Measurements from ENCODE around the gene KCNH1. TPM values are rescaled to one million over a fixed set of nuclear protein-coding genes. Genes with fewer than 3 reads are reported as not detected.
"Not testable (repeated sequence)": the region's sequence is repeated elsewhere in the genome, so short reads cannot be mapped to it uniquely, and the experiment has no call there.

The KCNH1 gene
- total RNA-seq, 1 donor from 2014 or later, result 0.21 TPM

DNA sequence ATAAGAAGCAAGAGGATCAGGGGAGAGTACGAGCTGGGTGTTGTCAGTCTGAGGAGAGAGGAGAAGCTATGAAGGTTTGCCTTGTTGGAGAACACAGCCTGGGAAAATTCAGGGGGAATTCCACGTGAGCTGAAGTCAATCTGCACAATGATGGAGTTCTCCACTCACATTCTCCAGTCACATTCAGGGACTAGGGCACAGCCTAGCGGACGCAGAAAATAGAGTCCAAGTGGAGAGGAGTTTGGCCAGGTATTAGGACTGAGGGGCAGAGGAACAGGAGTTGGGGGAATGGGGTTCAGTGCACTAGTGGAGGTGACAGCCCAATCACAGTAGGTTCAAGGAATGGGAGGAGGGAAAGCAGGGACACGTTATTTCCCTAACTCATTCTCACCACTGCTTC is 124.0 kb downstream of the KCNH1 start:
- Mint-ChIP-seq H3K27me3 (ENCODE audit: low read depth) (peaks cover 24% of the 10 kb centered on the region), H3K27ac (ENCODE audit: unreplicated experiment) (no peak overlapping the region), H3K9me3 (no peaks in the 10 kb centered on the region), H3K4me1 (no peaks in the 10 kb centered on the region), H3K4me3 (no peak overlapping the region), H3K36me3 (ENCODE audit: low read depth) (no peaks in the 10 kb centered on the region)
- TF ChIP-seq, protein P1, sequence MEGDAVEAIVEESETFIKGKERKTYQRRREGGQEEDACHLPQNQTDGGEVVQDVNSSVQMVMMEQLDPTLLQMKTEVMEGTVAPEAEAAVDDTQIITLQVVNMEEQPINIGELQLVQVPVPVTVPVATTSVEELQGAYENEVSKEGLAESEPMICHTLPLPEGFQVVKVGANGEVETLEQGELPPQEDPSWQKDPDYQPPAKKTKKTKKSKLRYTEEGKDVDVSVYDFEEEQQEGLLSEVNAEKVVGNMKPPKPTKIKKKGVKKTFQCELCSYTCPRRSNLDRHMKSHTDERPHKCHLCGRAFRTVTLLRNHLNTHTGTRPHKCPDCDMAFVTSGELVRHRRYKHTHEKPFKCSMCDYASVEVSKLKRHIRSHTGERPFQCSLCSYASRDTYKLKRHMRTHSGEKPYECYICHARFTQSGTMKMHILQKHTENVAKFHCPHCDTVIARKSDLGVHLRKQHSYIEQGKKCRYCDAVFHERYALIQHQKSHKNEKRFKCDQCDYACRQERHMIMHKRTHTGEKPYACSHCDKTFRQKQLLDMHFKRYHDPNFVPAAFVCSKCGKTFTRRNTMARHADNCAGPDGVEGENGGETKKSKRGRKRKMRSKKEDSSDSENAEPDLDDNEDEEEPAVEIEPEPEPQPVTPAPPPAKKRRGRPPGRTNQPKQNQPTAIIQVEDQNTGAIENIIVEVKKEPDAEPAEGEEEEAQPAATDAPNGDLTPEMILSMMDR (conservative IDR thresholded peaks at IDR 0.05), result no peak
- no peak for DNase-seq (ENCODE audit: low read depth, low spot score)

DNA sequence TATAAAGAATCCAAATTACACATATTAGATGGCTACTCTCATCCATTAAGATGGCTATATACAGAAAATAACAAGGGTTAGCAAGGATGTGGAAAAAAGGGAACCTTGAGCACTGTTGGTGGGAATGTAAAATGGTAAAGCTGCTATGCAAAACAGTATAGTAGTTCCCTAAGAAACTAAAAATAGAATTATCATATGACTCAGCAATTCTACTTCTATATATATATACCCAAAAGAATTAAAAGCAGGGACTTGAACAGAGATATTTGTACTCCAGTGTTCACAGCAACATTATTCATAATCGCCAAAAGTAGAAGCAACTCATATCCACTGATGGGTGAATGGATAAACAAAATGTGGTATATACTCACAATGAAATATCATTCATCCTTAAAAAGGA is 126.1 kb downstream of the KCNH1 start:
- no peaks in the 10 kb centered on the region for H3K9me3 Mint-ChIP-seq
- TF ChIP-seq, protein P1 (conservative IDR thresholded peaks at IDR 0.05), result no peak
- no peak overlapping the region for H3K4me3 Mint-ChIP-seq
- H3K36me3 Mint-ChIP-seq (ENCODE audit: low read depth), result no peaks in the 10 kb centered on the region
- H3K4me1 Mint-ChIP-seq, result no peaks in the 10 kb centered on the region
- no peak overlapping the region for H3K27ac Mint-ChIP-seq (ENCODE audit: unreplicated experiment)
- H3K27me3 Mint-ChIP-seq (ENCODE audit: low read depth), result peaks cover 12% of the 10 kb centered on the region
- no peak for DNase-seq (ENCODE audit: low read depth, low spot score)

DNA sequence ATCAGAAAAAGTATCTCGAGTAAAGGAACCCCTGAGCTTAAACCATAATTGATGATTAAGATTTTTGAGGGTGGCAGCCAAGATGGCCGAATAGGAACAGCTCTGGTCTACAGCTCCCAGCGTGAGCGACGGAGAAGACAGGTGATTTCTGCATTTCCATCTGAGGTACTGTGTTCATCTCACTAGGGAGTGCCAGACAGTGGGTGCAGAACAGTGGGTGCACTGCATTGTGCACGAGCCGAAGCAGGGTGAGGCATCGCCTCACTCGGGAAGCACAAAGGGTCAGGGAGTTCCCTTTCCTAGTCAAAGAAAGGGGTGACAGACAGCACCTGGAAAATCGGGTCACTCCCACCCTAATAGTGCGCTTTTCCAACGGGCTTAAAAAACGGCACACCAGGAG is 138.0 kb downstream of the KCNH1 start:
- DNase-seq (ENCODE audit: low read depth, low spot score); H3K27me3 Mint-ChIP-seq (ENCODE audit: low read depth); H3K4me3 Mint-ChIP-seq; H3K36me3 Mint-ChIP-seq (ENCODE audit: low read depth); H3K9me3 Mint-ChIP-seq; H3K27ac Mint-ChIP-seq (ENCODE audit: unreplicated experiment); H3K4me1 Mint-ChIP-seq: not testable (repeated sequence)

DNA sequence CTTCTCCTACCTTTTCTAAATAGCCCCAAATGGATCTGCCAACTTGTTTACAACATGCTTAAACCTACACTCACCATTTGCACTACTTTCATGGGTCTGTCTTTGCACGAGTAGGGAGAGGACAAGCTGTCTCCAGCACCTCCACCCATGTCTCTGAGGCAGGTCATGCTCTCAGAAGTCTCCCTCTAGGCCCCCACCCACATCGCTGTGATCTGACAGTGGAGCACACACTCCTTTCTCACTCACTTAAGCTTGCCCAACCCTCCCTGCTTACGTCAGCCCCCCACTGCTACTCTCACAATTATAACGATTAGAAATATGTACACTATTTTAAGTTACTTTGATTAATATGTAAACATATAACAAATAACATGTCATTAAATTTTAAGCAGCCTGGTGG is 141.1 kb downstream of the KCNH1 start:
- Mint-ChIP-seq H3K27me3 (ENCODE audit: low read depth) (no peaks in the 10 kb centered on the region), H3K36me3 (ENCODE audit: low read depth) (peaks cover 3% of the 10 kb centered on the region), H3K4me3 (no peak overlapping the region), H3K9me3 (peaks cover 6% of the 10 kb centered on the region), H3K27ac (ENCODE audit: unreplicated experiment) (no peak overlapping the region), H3K4me1 (no peaks in the 10 kb centered on the region)
- TF ChIP-seq, protein P1 (conservative IDR thresholded peaks at IDR 0.05), result no peak
- DNase-seq (ENCODE audit: low read depth, low spot score), result no peak

DNA sequence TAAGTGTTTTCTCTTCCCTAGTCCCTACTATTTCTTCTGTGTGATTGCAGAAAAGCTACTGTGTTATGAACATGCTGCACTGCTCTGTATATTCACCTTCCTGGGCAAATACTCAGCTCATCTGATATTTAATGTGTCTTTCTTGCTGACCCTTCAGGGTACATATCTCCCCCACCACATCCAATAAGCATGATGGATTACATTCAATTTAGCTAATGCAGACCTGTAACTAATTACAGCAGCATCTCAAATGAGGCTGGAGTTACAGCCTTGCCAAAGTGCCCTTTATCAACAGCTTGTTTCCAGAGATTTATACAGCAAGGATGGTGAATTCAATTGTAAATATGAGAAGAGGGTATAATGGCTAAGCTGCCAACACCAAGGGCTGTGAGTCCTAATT is 144.0 kb downstream of the KCNH1 start:
- DNase-seq (ENCODE audit: low read depth, low spot score), result no peak
- TF ChIP-seq, protein P1 (conservative IDR thresholded peaks at IDR 0.05), result no peak
- no peak overlapping the region for H3K4me3 Mint-ChIP-seq
- no peaks in the 10 kb centered on the region for H3K4me1 Mint-ChIP-seq
- H3K36me3 Mint-ChIP-seq (ENCODE audit: low read depth), result peaks cover 2% of the 10 kb centered on the region
- peaks cover 3% of the 10 kb centered on the region for H3K27me3 Mint-ChIP-seq (ENCODE audit: low read depth)
- peaks cover 4% of the 10 kb centered on the region for H3K9me3 Mint-ChIP-seq
- H3K27ac Mint-ChIP-seq (ENCODE audit: unreplicated experiment), result no peak overlapping the region

DNA sequence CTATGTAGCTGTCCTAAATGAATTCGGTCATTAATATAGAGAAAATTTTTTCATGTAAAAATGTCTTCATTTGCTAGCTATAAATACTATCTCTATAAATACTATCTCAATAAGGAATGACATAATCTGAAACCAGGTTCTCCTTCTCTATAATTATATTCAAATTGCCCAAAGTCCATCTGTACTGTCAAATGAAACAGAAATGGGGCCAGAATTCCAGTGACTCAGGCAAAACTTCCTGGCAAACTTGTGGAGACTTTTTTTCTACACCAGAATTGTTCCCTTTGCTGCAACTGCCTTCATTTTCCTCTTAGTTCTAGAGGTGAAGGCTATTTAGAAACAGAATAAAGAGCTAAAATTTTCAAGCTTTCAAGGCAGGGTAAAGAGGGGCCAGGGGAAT is 152.5 kb downstream of the KCNH1 start:
- TF ChIP-seq, protein P1 (conservative IDR thresholded peaks at IDR 0.05), result no peak
- no peaks in the 10 kb centered on the region for H3K36me3 Mint-ChIP-seq (ENCODE audit: low read depth)
- H3K27me3 Mint-ChIP-seq (ENCODE audit: low read depth), result peaks cover under 1% of the 10 kb centered on the region
- peaks cover 4% of the 10 kb centered on the region for H3K9me3 Mint-ChIP-seq
- H3K27ac Mint-ChIP-seq (ENCODE audit: unreplicated experiment), result no peak overlapping the region
- H3K4me1 Mint-ChIP-seq, result no peaks in the 10 kb centered on the region
- no peak overlapping the region for H3K4me3 Mint-ChIP-seq
- no peak for DNase-seq (ENCODE audit: low read depth, low spot score)

Data from neural crest cell (in vitro differentiated cells).